HCT116 (cell line): ENCODE data around the gene METTL6. TPM values are rescaled to one million over a fixed set of nuclear protein-coding genes. Genes with fewer than 3 reads are reported as not detected.

Experiments used
- ATAC-seq: fragments of 200-7000 bp; cut with Tn5 transposase; 2 replicates; pipeline ENCODE4 v1.9.1; 2020; ENCODE audit warnings: mild to moderate bottlenecking, moderate library complexity
- BruUV-seq: library from RNA; stranded (reverse); fragments of 400-500 nt; replicated peaks from 2 replicates; lab custom pipeline; 2021; lab: Mats Ljungman, UMichigan
- CTCF ChIA-PET: fragments of 300-600 bp; sonication (Branson Sonifier 250); formaldehyde crosslinking; loops from one replicate; lab custom pipeline; 2021; ENCODE audit warnings: antibody characterized with exemption; lab: Charles Lee
- POLR2A ChIA-PET: fragments of 300-600, 350-600 bp; sonication (Branson Sonifier 250); formaldehyde crosslinking; loops from one replicate; lab custom pipeline; 2021; ENCODE audit warnings: antibody characterized with exemption; lab: Charles Lee
- RAD21 ChIA-PET, 2 experiments: fragments of 300-600 bp; sonication (Branson Sonifier 250); formaldehyde crosslinking; loops; one replicate each; lab custom pipeline; 2023; ENCODE audit warnings: low total read pairs in 2 of 2; ENCODE audit not compliant: uncharacterized antibody in 2 of 2, unreplicated experiment in 2 of 2, low non-redundant PET in 1 of 2; lab: Charles Lee
- DNase-seq: peaks from one replicate; pipeline ENCODE4 v3.0.0-alpha.2; 2010; ENCODE audit warnings: low read depth, low spot score
- H2AFZ ChIP-seq: fragments of 200-600 bp; shearing (Covaris generic), sonication (generic); 2 replicates; pipeline ENCODE4 v1.6.1; 2017; ENCODE audit warnings: low read depth, mixed run types, mixed read lengths, antibody characterized with exemption, low read length; ENCODE audit not compliant: poor library complexity, severe bottlenecking
- H3K27ac ChIP-seq: 2 replicates; pipeline ENCODE4 v1.5.1; 2012; ENCODE audit warnings: low read depth, low read length
- H3K27me3 ChIP-seq: fragments of 200-600 bp; sonication (generic); 2 replicates; pipeline ENCODE4 v1.6.1; 2016; ENCODE audit warnings: mixed run types, low read length, mixed read lengths; ENCODE audit not compliant: insufficient read depth
- H3K36me3 ChIP-seq, 2 experiments: fragments of 200-500 bp in 1 of 2; fragments of 200-600 bp in 1 of 2; sonication (Bioruptor generic) in 1 of 2; sonication (generic) in 1 of 2; 2 replicates each; pipeline versions ENCODE4 v1.5.1 to v1.6.1; 2014 to 2016; ENCODE audit warnings: low read length in 2 of 2, inconsistent platforms in 1 of 2, mixed read lengths in 1 of 2, mixed run types in 1 of 2; ENCODE audit not compliant: insufficient read depth in 2 of 2, control insufficient read depth in 1 of 2
- H3K4me1 ChIP-seq, 2 experiments: fragments of 200-600 bp in 1 of 2; sonication (generic) in 1 of 2; 2 replicates each; pipeline versions ENCODE4 v1.5.1 to v1.6.1; 2012 to 2017; ENCODE audit warnings: low read length in 2 of 2, inconsistent platforms in 1 of 2, mild to moderate bottlenecking in 1 of 2, mixed read lengths in 1 of 2, mixed run types in 1 of 2, moderate library complexity in 1 of 2; ENCODE audit not compliant: insufficient read depth in 2 of 2, control insufficient read depth in 1 of 2
- H3K4me2 ChIP-seq: fragments of 200-600 bp; sonication (generic); 2 replicates; pipeline ENCODE4 v1.6.1; 2017; ENCODE audit warnings: mixed run types, low read length, mixed read lengths
- H3K4me3 ChIP-seq, 2 experiments: fragments of 200-600 bp in 1 of 2; sonication (generic) in 1 of 2; replicated peaks in 1 of 2; 2 replicates each; pipeline ENCODE4 v1.5.1; 2011 to 2016; ENCODE audit warnings: low read length in 2 of 2, control low read depth in 1 of 2, low read depth in 1 of 2, mild to moderate bottlenecking in 1 of 2, mixed read lengths in 1 of 2, mixed run types in 1 of 2
- H3K79me2 ChIP-seq: fragments of 200-600 bp; sonication (generic); 2 replicates; pipeline ENCODE4 v1.6.1; 2017; ENCODE audit warnings: mild to moderate bottlenecking, mixed run types, low read length, moderate library complexity, mixed read lengths; ENCODE audit not compliant: insufficient read depth
- H3K9ac ChIP-seq: fragments of 200-600 bp; sonication (generic); 2 replicates; pipeline ENCODE4 v1.6.1; 2016; ENCODE audit warnings: low read length, mixed read lengths
- H3K9me2 ChIP-seq: fragments of 200-600 bp; sonication (generic), shearing (Covaris generic); 2 replicates; pipeline ENCODE4 v1.6.1; 2017; ENCODE audit warnings: mixed run types, mild to moderate bottlenecking, moderate library complexity; ENCODE audit not compliant: insufficient read depth
- H3K9me3 ChIP-seq, 2 experiments: fragments of 200-500 bp in 1 of 2; fragments of 200-600 bp in 1 of 2; sonication (Bioruptor generic) in 1 of 2; sonication (generic) in 1 of 2; 2 replicates each; pipeline ENCODE4 v1.6.1; 2014 to 2017; ENCODE audit warnings: low read length in 2 of 2, mixed read lengths in 2 of 2, inconsistent platforms in 1 of 2, low read depth in 1 of 2, mild to moderate bottlenecking in 1 of 2, mixed run types in 1 of 2, moderate library complexity in 1 of 2; ENCODE audit not compliant: control insufficient read depth in 1 of 2, insufficient read depth in 1 of 2
- H4K20me1 ChIP-seq: fragments of 200-600 bp; sonication (generic), shearing (Covaris generic); 2 replicates; pipeline ENCODE4 v1.6.1; 2017; ENCODE audit warnings: mixed run types, mild to moderate bottlenecking, moderate library complexity; ENCODE audit not compliant: insufficient read depth
- ATF3 ChIP-seq: IDR thresholded peaks from 2 replicates; pipeline ENCODE4 v1.6.1; 2012
- CBX3 ChIP-seq: IDR thresholded peaks from 2 replicates; pipeline ENCODE4 v1.6.1; 2012; ENCODE audit warnings: low read depth
- CEBPB ChIP-seq: IDR thresholded peaks from 2 replicates; pipeline ENCODE4 v1.6.1; 2012; ENCODE audit warnings: low read depth
- CTCF ChIP-seq, 3 experiments: fragments of 200-600 bp in 1 of 3; sonication (generic) in 1 of 3; IDR thresholded peaks in 2 of 3; conservative IDR thresholded peaks in 1 of 3; 2 replicates each; pipeline ENCODE4 v1.5.1; 2012 to 2017; ENCODE audit warnings: low read depth in 2 of 3, low read length in 2 of 3, antibody characterized with exemption in 1 of 3, borderline replicate concordance in 1 of 3, control low read depth in 1 of 3, mild to moderate bottlenecking in 1 of 3, mixed read lengths in 1 of 3, mixed run types in 1 of 3, moderate library complexity in 1 of 3; ENCODE audit not compliant: insufficient read depth in 1 of 3
- EGR1 ChIP-seq: IDR thresholded peaks from 2 replicates; pipeline ENCODE4 v1.6.1; 2012; ENCODE audit warnings: low read depth
- ELF1 ChIP-seq: IDR thresholded peaks from 2 replicates; pipeline ENCODE4 v1.6.1; 2012; ENCODE audit warnings: low read depth, borderline replicate concordance
- EZH2 ChIP-seq: fragments of 200-600 bp; sonication (generic); IDR thresholded peaks from 2 replicates; pipeline ENCODE4 v1.6.1; 2017; ENCODE audit warnings: antibody characterized with exemption, mixed run types
- FOSL1 ChIP-seq: IDR thresholded peaks from 2 replicates; pipeline ENCODE4 v1.6.1; 2012; ENCODE audit warnings: low read depth
- POLR2A ChIP-seq: IDR thresholded peaks from 2 replicates; pipeline ENCODE4 v1.7.0; 2011; ENCODE audit warnings: borderline replicate concordance; ENCODE audit not compliant: insufficient read depth, insufficient read length; ENCODE audit errors: extremely low read depth
- POLR2AphosphoS5 ChIP-seq: IDR thresholded peaks from 2 replicates; pipeline ENCODE4 v1.6.1; 2011; ENCODE audit warnings: mild to moderate bottlenecking, low read depth, low read length, moderate library complexity
- RAD21 ChIP-seq: IDR thresholded peaks from 2 replicates; pipeline ENCODE4 v1.6.1; 2012; ENCODE audit warnings: low read depth, mild to moderate bottlenecking
- SRF ChIP-seq: IDR thresholded peaks from 2 replicates; pipeline ENCODE4 v1.6.1; 2012; ENCODE audit warnings: low read depth
- TCF7L2 ChIP-seq: IDR thresholded peaks from 2 replicates; pipeline ENCODE4 v1.7.0; 2011; ENCODE audit warnings: borderline replicate concordance, inconsistent platforms; ENCODE audit not compliant: insufficient read depth, insufficient read length; ENCODE audit errors: extremely low read depth
- YY1 ChIP-seq: IDR thresholded peaks from 2 replicates; pipeline ENCODE4 v1.6.1; 2011; ENCODE audit warnings: low read length, low read depth, moderate library complexity, mild to moderate bottlenecking; ENCODE audit not compliant: insufficient replicate concordance; ENCODE audit errors: extremely low read depth
- ZBTB33 ChIP-seq: IDR thresholded peaks from 2 replicates; pipeline ENCODE4 v1.6.1; 2011; ENCODE audit warnings: mild to moderate bottlenecking, low read length, moderate library complexity; ENCODE audit not compliant: insufficient replicate concordance; ENCODE audit errors: extremely low read depth
- ZFX ChIP-seq: fragments of 450-650 bp; IDR thresholded peaks from 2 replicates; pipeline ENCODE4 v1.6.1; 2017
- ZNF274 ChIP-seq: fragments of 200-500 bp; sonication (Bioruptor generic); IDR thresholded peaks from 2 replicates; pipeline ENCODE4 v1.6.1; 2014; ENCODE audit warnings: mild to moderate bottlenecking, low read depth, low read length, inconsistent platforms
- intact Hi-C: fragments of 100-400 bp; cut with micrococcal nuclease; formaldehyde crosslinking; loops from 2 replicates; pipeline ENCODE4 v1.10.0; 2022
- total RNA-seq: library from RNA; stranded (reverse); gene quantifications from one replicate; pipeline ENCODE4 v1.2.1, GENCODE V29; 2021; ENCODE audit not compliant: unreplicated experiment

Gene METTL6
- total RNA-seq, 1 experiment from 2014 or later: 14.7 TPM

- no peak for DNase-seq
- H2AFZ ChIP-seq: no peak overlapping the region
- H3K79me2 ChIP-seq: no peaks in the 10 kb centered on the region
- no peak overlapping the region for H3K9ac ChIP-seq
- CTCF ChIA-PET: no interaction called here
- H4K20me1 ChIP-seq: no peaks in the 10 kb centered on the region
- no peak overlapping the region for H3K4me2 ChIP-seq
- ATAC-seq: no peak
- no peaks in the 10 kb centered on the region for H3K9me3 ChIP-seq
- H3K27me3 ChIP-seq: no peaks in the 10 kb centered on the region
- intact Hi-C loops: no loop called here
- TF ChIP-seq ELF1 (no peak), ZFX (no peak), EGR1 (no peak), ZNF274 (no peak), RAD21 (no peak), EZH2 (no peak), POLR2AphosphoS5 (no peak), POLR2A (no peak), CBX3 (no peak), ATF3 (no peak)
- H3K36me3 ChIP-seq: no peaks in the 10 kb centered on the region
- H3K9me2 ChIP-seq: 0 out of 2 replicates have a peak, but pooled peaks cover 3% of the 10 kb centered on the region
- POLR2A ChIA-PET: no interaction called here
- no peak overlapping the region for H3K4me3 ChIP-seq
- peaks cover 0 to 6% of the 10 kb centered on the region in 2 experiments; a peak in 1 of 4 replicates for H3K4me1 ChIP-seq
- BruUV-seq: no TSS peak
- no peak overlapping the region for H3K27ac ChIP-seq
- RAD21 ChIA-PET: no interaction called here
These were observed 28.4 kb upstream of the METTL6 start for GRCh38 chr3:15455756-15456155.

GRCh38 chr3:15454965-15455364 is 27.6 kb upstream of the METTL6 start:
- no peak for DNase-seq
- ChIA-PET RAD21 (no interaction called here), POLR2A (no interaction called here), CTCF (no interaction called here)
- H3K4me2 ChIP-seq: no peak overlapping the region
- no peak overlapping the region for H3K27ac ChIP-seq
- H3K9me2 ChIP-seq: 0 out of 2 replicates have a peak, but pooled peaks cover 3% of the 10 kb centered on the region
- TF ChIP-seq POLR2AphosphoS5: no peak
- no peak for TF ChIP-seq SRF
- no peak for TF ChIP-seq POLR2A
- no peak for TF ChIP-seq CEBPB
- no peak for TF ChIP-seq TCF7L2
- no peak for TF ChIP-seq ZBTB33
- no peak for TF ChIP-seq EGR1
- TF ChIP-seq ATF3: no peak
- no peak for TF ChIP-seq YY1
- TF ChIP-seq ZNF274: no peak
- no peak for TF ChIP-seq CBX3
- no peak for TF ChIP-seq FOSL1
- no peak for TF ChIP-seq CTCF (IDR thresholded peaks at IDR 0.05 in 2 of 3, conservative IDR thresholded peaks at IDR 0.05 in 1 of 3; ENCODE audit: borderline replicate concordance in 1 of 3, insufficient read depth in 1 of 3, low read depth in 2 of 3, low read length in 2 of 3)
- H3K4me3 ChIP-seq: no peak overlapping the region
- H3K79me2 ChIP-seq: no peaks in the 10 kb centered on the region
- H2AFZ ChIP-seq: no peak overlapping the region
- no peak for ATAC-seq
- H3K9ac ChIP-seq: no peak overlapping the region
- BruUV-seq: no TSS peak
- H4K20me1 ChIP-seq: no peaks in the 10 kb centered on the region
- H3K36me3 ChIP-seq: no peaks in the 10 kb centered on the region
- H3K4me1 ChIP-seq: peaks cover 0 to 6% of the 10 kb centered on the region in 2 experiments; a peak in 1 of 4 replicates
- no peaks in the 10 kb centered on the region for H3K9me3 ChIP-seq
- intact Hi-C loops: no loop called here
- no peaks in the 10 kb centered on the region for H3K27me3 ChIP-seq
